GM08714 (cell line): Measurements from ENCODE around the gene ALKBH8.

Source experiments
- H3K4me3 ChIP-seq: fragments of 200-500 bp; sonication (Bioruptor generic); 2 replicates; pipeline ENCODE4 v1.5.1; 2014; ENCODE audit warnings: mild to moderate bottlenecking, low read length, inconsistent platforms
- ZNF274 ChIP-seq: IDR thresholded peaks from 2 replicates; pipeline ENCODE4 v1.6.1; 2012; ENCODE audit warnings: mild to moderate bottlenecking, low read depth, low read length

Gene ALKBH8

GRCh38 chr11:107453594-107454286, 111.8 kb downstream of the ALKBH8 start:
- no peak for TF ChIP-seq ZNF274
- no peak overlapping the region for H3K4me3 ChIP-seq
